HG03280 (cell line): ENCODE measurements around the gene SCAANT1.

Source experiments
- ATAC-seq: cut with Tn5 transposase; IDR thresholded peaks from one replicate; pipeline ENCODE4 v1.9.1; 2021; ENCODE audit warnings: mild to moderate bottlenecking, moderate library complexity; ENCODE audit not compliant: unreplicated experiment

The SCAANT1 gene

DNA sequence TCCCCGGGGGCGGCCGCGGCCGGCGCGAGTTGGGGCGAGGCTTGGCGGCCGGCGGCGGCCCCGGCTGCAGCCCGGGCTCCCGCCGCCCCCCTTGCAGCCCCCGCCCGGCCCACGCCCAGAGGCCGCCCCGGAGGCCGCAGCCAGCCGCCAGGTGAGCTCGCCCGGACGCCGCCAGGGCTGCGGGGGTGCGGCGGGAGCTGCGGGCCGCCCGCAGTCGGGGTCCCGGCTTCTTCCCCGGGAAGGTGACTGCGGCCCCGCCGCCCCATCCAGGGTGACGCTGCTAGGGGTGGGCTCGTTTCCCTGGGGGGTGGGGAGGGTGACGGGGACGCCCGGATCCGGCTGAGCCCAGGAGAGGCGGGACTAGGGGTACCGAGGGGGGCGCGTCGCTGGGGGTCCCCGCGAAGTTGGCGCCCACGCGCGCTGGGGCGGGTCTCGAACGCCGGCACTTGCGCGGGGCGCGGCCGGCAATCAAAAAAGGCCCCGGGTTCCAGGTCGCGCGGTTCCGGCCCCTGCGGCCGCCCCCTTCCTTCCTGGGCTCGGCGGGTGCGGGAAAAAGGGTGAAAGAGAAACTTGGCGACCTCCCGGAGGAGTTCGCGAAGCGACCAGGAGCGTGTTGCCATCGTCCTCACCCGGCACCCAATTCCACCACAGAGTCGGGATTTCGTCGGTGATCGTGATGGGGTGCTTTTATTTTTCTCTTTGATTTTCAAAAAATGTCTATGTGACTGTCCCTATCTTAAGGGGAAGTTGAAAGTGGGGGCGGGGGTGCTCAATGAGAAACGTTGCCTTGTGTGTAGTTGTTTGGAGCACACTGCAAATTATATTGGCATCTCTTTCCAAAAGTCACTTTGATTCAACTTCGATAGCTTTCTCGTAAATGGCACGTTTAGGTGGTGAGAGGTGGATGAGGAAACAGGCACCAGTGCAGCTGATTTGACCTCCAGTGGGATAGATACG, 47.9 kb downstream of the SCAANT1 start:
- ATAC-seq = peak; percentile 64

DNA sequence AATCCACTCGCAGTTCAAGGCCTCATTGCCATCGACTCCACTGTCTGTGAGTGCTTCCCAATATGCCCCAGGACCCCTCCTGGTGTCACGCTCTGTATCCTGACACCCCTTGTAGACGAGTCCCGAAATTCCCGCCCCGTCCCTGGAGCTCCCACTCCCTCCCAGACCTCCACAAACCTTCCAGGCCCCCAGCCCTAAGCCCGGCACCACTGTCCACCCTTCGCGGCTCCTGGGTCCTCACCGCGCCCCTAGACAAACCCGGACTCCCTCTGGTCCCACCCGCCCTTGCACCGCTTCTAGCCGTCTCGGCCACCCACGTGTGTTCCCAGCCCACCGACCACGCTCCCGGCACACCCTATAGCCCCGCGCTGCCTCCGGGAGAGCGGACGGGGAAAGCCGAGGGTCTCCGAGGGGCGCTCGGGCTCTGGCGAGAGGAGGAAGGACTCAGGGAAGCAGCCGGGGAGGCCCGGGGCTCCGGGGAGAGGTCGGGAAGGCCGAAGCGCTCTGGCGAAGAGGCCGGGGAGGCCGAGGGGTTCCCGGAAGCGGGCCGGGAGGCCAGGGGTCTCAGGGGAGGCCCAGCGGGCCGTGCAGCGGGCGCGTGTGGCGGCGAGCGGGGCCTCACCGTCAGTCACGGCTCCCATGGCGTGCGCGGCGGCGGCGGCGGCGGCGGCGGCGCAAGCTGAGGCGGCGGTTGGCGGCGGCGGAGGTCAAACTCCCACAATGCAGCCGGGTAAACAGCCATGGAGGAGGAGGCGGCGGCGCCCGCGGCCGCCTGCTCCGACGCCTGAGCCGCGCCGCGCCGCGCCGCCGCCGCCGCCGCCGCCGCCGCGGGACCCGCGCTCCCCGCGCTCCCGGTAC, 48.8 kb downstream of the SCAANT1 start, which contains the start of the genes ATXN7 and THOC7:
TSS of gene ATXN7 (plus strand) at position 718 of the 858 bp plus-strand sequence. CDS start 48,732 bp downstream, outside the sequence.
TSS of gene THOC7 (minus strand) at position 656 of the 858 bp plus-strand sequence. CDS start at position 641, 15 bp downstream.
- ATAC-seq = peak; percentile 81

- ATAC-seq = no peak
Measured at GRCh38 chr3:63862804-63863149, 49.4 kb downstream of the SCAANT1 start.
